NCI-H510A treated with DMSO at 0.1 percent for 48 hours (cell line): Measurements from ENCODE around the gene PANK2.
"Not testable (repeated sequence)": the region's sequence is repeated elsewhere in the genome, so short reads cannot be mapped to it uniquely, and the experiment has no call there.

Source experiments
- DNase-seq: peaks from one replicate; lab custom pipeline; 2025; lab: John Stamatoyannopoulos, UW

Gene PANK2

GRCh38 chr20:3927486-3928291 lies 38.5 kb downstream of the PANK2 start:
- peak; percentile 80 for DNase-seq

GRCh38 chr20:3929713-3930060 lies 40.5 kb downstream of the PANK2 start:
- no peak for DNase-seq

- no peak for DNase-seq
Observed at GRCh38 chr20:3930265-3931206, 41.3 kb downstream of the PANK2 start.

- no peak for DNase-seq
Observed at GRCh38 chr20:3931664-3932063, 42.5 kb downstream of the PANK2 start.

- DNase-seq, result no peak
Observed at GRCh38 chr20:3932277-3932676, 43.1 kb downstream of the PANK2 start.

- DNase-seq, result no peak
Observed at GRCh38 chr20:3932681-3933080, 43.5 kb downstream of the PANK2 start.

- no peak for DNase-seq
Observed at GRCh38 chr20:3933218-3933617, 44.0 kb downstream of the PANK2 start.

GRCh38 chr20:3934624-3935023 lies 45.4 kb downstream of the PANK2 start:
- DNase-seq, result no peak

GRCh38 chr20:3935295-3935955 lies 46.2 kb downstream of the PANK2 start:
- DNase-seq, result no peak

- DNase-seq, result peak; percentile 93
Observed at GRCh38 chr20:3935956-3936340, 46.8 kb downstream of the PANK2 start.

- DNase-seq, result no peak
Observed at GRCh38 chr20:3937618-3938017, 48.4 kb downstream of the PANK2 start.

GRCh38 chr20:3940905-3941304 lies 51.7 kb downstream of the PANK2 start:
- DNase-seq, result no peak

- not testable (repeated sequence) for DNase-seq
Observed at GRCh38 chr20:3946666-3947065, 57.5 kb downstream of the PANK2 start.

- DNase-seq, result no peak
Observed at GRCh38 chr20:3964719-3965118, 75.5 kb downstream of the PANK2 start.

- DNase-seq, result no peak
Observed at GRCh38 chr20:3966571-3966970, 77.4 kb downstream of the PANK2 start.

- DNase-seq, result no peak
Observed at GRCh38 chr20:3970016-3970415, 80.8 kb downstream of the PANK2 start.

- DNase-seq, result no peak
Observed at GRCh38 chr20:3971145-3971544, 82.0 kb downstream of the PANK2 start.

- DNase-seq, result no peak
Observed at GRCh38 chr20:3972161-3972560, 83.0 kb downstream of the PANK2 start.

GRCh38 chr20:3972631-3973030 lies 83.4 kb downstream of the PANK2 start:
- not testable (repeated sequence) for DNase-seq

- no peak for DNase-seq
Observed at GRCh38 chr20:3973705-3974104, 84.5 kb downstream of the PANK2 start.

- no peak for DNase-seq
Observed at GRCh38 chr20:3976511-3976910, 87.3 kb downstream of the PANK2 start.
